K562 (cell line): Measurements from ENCODE around the gene RFPL2. TPM values are rescaled to one million over a fixed set of nuclear protein-coding genes. Genes with fewer than 3 reads are reported as not detected.
A peak's percentile ranks its signal among the peaks of the same experiment; 100 is the strongest.

ENCODE experiments used
- ATAC-seq: fragments of 200-7000 bp; cut with Tn5 transposase; 3 replicates; pipeline ENCODE4 v1.9.1; 2020; ENCODE audit warnings: moderate library complexity
- BruUV-seq: library from RNA; stranded (reverse); fragments of 400-500 nt; replicated peaks from 2 replicates; lab custom pipeline; 2021; lab: Mats Ljungman, UMichigan
- CTCF ChIA-PET: fragments of 300-600 bp; formaldehyde crosslinking; extraction: SDS; loops from one replicate; lab custom pipeline; 2021; ENCODE audit warnings: low intra/inter-chr PET ratio; lab: Yijun Ruan, JAX
- POLR2A ChIA-PET: fragments of 300-600, 350-650 bp; sonication (Branson Sonifier 250); formaldehyde crosslinking; extraction: SDS; loops from one replicate; lab custom pipeline; 2021; ENCODE audit warnings: antibody characterized with exemption, inconsistent platforms; lab: Yijun Ruan, JAX
- DNase-seq, 4 experiments: peaks; one replicate each; pipeline versions ENCODE4 v3.0.0 to v3.0.0-alpha.2; 2011 to 2018; ENCODE audit warnings: low spot score in 3 of 4, mixed read lengths in 3 of 4; ENCODE audit errors: extremely low read depth in 1 of 4
- FAIRE-seq: peaks from 2 replicates; lab custom pipeline; 2011; peaks lifted over from hg19 to GRCh38; lab: Jason Lieb, UNC
- H2AFZ ChIP-seq: 2 replicates; pipeline ENCODE4 v1.6.0; 2011; ENCODE audit warnings: low read depth, low read length, control low read depth, inconsistent platforms
- H3K27ac ChIP-seq: fragments of 200-600 bp; 3 replicates; pipeline ENCODE4 v1.8.0; 2011; ENCODE audit warnings: low read depth, mild to moderate bottlenecking, control low read depth, inconsistent platforms, low read length, moderate library complexity, mixed read lengths; ENCODE audit errors: extremely low read depth
- H3K27me3 ChIP-seq, 2 experiments: fragments of 300-600 bp in 1 of 2; 2 replicates in 1 of 2; 3 replicates in 1 of 2; pipeline versions ENCODE4 v1.6.0 to v1.8.0; 2011; ENCODE audit warnings: inconsistent platforms in 2 of 2, low read length in 2 of 2, mild to moderate bottlenecking in 1 of 2, mixed read lengths in 1 of 2, moderate library complexity in 1 of 2; ENCODE audit not compliant: control insufficient read depth in 2 of 2, insufficient read depth in 2 of 2
- H3K36me3 ChIP-seq: fragments of 300-600 bp; 3 replicates; pipeline ENCODE4 v1.8.0; 2011; ENCODE audit warnings: mild to moderate bottlenecking, low read length, inconsistent platforms; ENCODE audit not compliant: control insufficient read depth, insufficient read depth
- H3K4me1 ChIP-seq, 2 experiments: fragments of 200-600 bp in 1 of 2; replicated peaks in 1 of 2; 2 replicates in 1 of 2; 3 replicates in 1 of 2; pipeline versions ENCODE4 v1.5.1 to v1.8.0; 2011; ENCODE audit warnings: inconsistent platforms in 2 of 2, low read length in 2 of 2, mild to moderate bottlenecking in 1 of 2, mixed read lengths in 1 of 2, moderate library complexity in 1 of 2; ENCODE audit not compliant: control insufficient read depth in 2 of 2, insufficient read depth in 2 of 2
- H3K4me2 ChIP-seq: 2 replicates; pipeline ENCODE4 v1.6.1; 2011; ENCODE audit warnings: low read length, control low read depth, inconsistent platforms, mixed read lengths; ENCODE audit not compliant: insufficient read depth
- H3K4me3 ChIP-seq: fragments of 200-600 bp; sonication (generic), shearing (Covaris generic); 2 replicates; pipeline ENCODE4 v1.5.1; 2016; ENCODE audit warnings: control low read depth, inconsistent platforms
- H3K79me2 ChIP-seq: fragments of 200-600 bp; 3 replicates; pipeline ENCODE4 v1.8.0; 2011; ENCODE audit warnings: low read length, inconsistent platforms; ENCODE audit not compliant: control insufficient read depth, insufficient read depth
- H3K9ac ChIP-seq, 2 experiments: 2 replicates each; pipeline versions ENCODE4 v1.6.0 to v1.6.1; 2011; ENCODE audit warnings: low read depth in 2 of 2, low read length in 2 of 2, control low read depth in 1 of 2, inconsistent platforms in 1 of 2, mild to moderate bottlenecking in 1 of 2, mixed read lengths in 1 of 2; ENCODE audit not compliant: insufficient read depth in 1 of 2
- H3K9me1 ChIP-seq: one replicate; pipeline ENCODE4 v1.6.0; 2011; ENCODE audit warnings: inconsistent platforms, mild to moderate bottlenecking, low read length, moderate library complexity; ENCODE audit not compliant: control insufficient read depth, insufficient read depth
- H3K9me3 ChIP-seq: replicated peaks from 2 replicates; pipeline ENCODE4 v1.5.1; 2011; ENCODE audit warnings: low read depth, low read length, inconsistent platforms; ENCODE audit not compliant: control insufficient read depth, insufficient read depth
- H4K20me1 ChIP-seq: replicated peaks from 2 replicates; pipeline ENCODE4 v1.6.1; 2011; ENCODE audit warnings: low read length, inconsistent platforms, mixed read lengths; ENCODE audit not compliant: control insufficient read depth, insufficient read depth
- CEBPB ChIP-seq: fragments of 450-650 bp; IDR thresholded peaks from 2 replicates; pipeline ENCODE4 v1.6.1; 2016; ENCODE audit warnings: missing genetic modification characterization, missing compliant biosample characterization
- MBD2 ChIP-seq: sonication (generic); IDR thresholded peaks from 2 replicates; pipeline ENCODE4 v1.6.1; 2016; ENCODE audit warnings: low read depth, borderline replicate concordance
- PCBP1 ChIP-seq: fragments of 200-400 bp; formaldehyde crosslinking; IDR thresholded peaks from 2 replicates; pipeline ENCODE4 v1.6.1; 2018; ENCODE audit warnings: mild to moderate bottlenecking, low read depth, low read length; ENCODE audit not compliant: poor library complexity, severe bottlenecking
- RFX7 ChIP-seq: fragments of 250-450 bp; sonication (Bioruptor Pico); IDR thresholded peaks from 2 replicates; pipeline ENCODE4 v1.5.1; 2021; ENCODE audit warnings: mild to moderate bottlenecking
- SPI1 ChIP-seq: IDR thresholded peaks from 2 replicates; pipeline ENCODE4 v1.6.1; 2011; ENCODE audit warnings: low read depth, low read length, control low read depth, borderline replicate concordance
- WGBS: fragments of 100-300 bp; shearing (Covaris generic); methylation state at CpG from one replicate; pipeline ENCODE4 v1.1.6; 2016; ENCODE audit warnings: low coverage, mixed read lengths; ENCODE audit not compliant: insufficient coverage; ENCODE audit errors: missing lambda C conversion rate; 5-methylcytosine and 5-hydroxymethylcytosine counted together
- in situ Hi-C: fragments of 300-500 bp; cut with MboI; formaldehyde crosslinking; loops from 4 replicates; pipeline ENCODE4 v1.15.0; 2018; ENCODE audit warnings: inconsistent platforms, mixed read lengths
- intact Hi-C: fragments of 100-400 bp; cut with micrococcal nuclease; formaldehyde crosslinking; loops from 2 replicates; pipeline ENCODE4 v1.14.2; 2022
- polyA plus RNA-seq, 8 experiments: library from polyadenylated mRNA; depleted of rRNA in 4 of 8; stranded (reverse) in 5 of 8; unstranded in 3 of 8; fragments of >200 nt; fragmentation: Nextera tagmentation in 2 of 8; fragmentation: Illumina TruSeq in 1 of 8; extraction: Ambion mirVana in 2 of 8; extraction: Trizol in 1 of 8; gene quantifications; 2 replicates each; pipeline versions ENCODE4 v1.2.1 to v1.2.3, GENCODE V29; 2011 to 2014; ENCODE audit warnings: inconsistent platforms in 1 of 8, missing spikeins in 1 of 8
- total RNA-seq, 7 experiments: library from RNA; depleted of rRNA in 6 of 7; stranded (reverse); fragments of >200 nt in 6 of 7; fragmentation: Illumina TruSeq in 2 of 7; extraction: Trizol in 2 of 7; gene quantifications; 2 replicates each; pipeline versions ENCODE4 v1.2.1 to v1.2.3, GENCODE V29; 2011 to 2021; ENCODE audit warnings: low replicate concordance in 1 of 7
- TF ChIP-seq, protein P1 (sequence below): fragments of 250-450 bp; sonication (Bioruptor Pico); IDR thresholded peaks from 2 replicates; pipeline ENCODE4 v1.4.0; 2020; ENCODE audit warnings: mild to moderate bottlenecking

Gene RFPL2
- total and polyA plus RNA-seq, 9 of the 15 experiments (the other 6 are each of a cell fraction or from before 2014, with no cell fraction given) = not detected

DNA sequence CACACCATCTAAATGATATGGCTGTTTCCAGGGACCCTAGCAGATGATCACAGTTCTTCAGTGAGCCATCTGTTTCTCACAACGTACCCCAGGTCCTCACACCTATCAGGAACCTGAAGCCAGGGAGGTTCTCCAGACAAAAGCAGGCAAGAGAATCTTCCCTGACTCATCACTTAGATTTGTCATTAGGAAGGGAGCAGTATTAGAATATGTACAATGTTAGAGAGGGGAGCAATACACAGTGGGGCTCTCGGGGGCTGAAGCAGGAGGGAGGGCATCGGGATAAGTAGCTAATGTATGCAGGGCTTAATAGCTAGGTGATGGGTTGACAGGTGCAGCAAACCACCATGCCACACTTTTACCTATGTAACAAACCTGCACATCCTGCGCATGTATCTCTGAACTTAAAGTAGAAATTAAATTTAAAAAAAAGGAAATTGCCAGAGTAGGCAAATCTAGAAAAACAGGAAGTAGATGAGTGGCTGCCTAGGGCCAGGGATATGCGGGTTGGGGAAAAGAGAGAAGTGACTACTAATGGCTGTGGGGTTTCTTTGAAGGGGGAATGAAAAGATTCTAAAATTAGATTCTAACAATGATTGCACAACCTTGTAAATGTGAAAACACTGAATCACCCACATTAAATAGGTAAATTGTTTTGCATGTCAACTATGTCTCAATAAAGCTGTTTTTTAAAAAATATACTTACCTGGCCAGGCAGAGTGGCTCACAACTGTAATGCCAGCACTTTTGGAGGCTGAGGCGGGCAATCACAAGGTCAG, 60.2 kb downstream of the RFPL2 start:
- 1% methylated on average over 6 of the region's 6 CpGs for WGBS
- intact Hi-C loops (no loop called here), in situ Hi-C loops (no loop called here)
- H3K36me3 ChIP-seq = no peaks in the 10 kb centered on the region
- no peaks in the 10 kb centered on the region for H3K79me2 ChIP-seq
- BruUV-seq = no TSS peak
- FAIRE-seq (no peak), ATAC-seq (no peak), DNase-seq (no peak)
- H3K4me3 ChIP-seq = no peak overlapping the region
- H3K4me1 ChIP-seq = no peaks in the 10 kb centered on the region
- no peaks in the 10 kb centered on the region for H4K20me1 ChIP-seq
- no peaks in the 10 kb centered on the region for H3K27me3 ChIP-seq
- TF ChIP-seq CEBPB (peak; percentile 57), SPI1 (peak; percentile 6; the same call in 1 of the 2 replicates), PCBP1 (no peak)
- H3K27ac ChIP-seq = no peak overlapping the region
- no peaks in the 10 kb centered on the region for H3K9me1 ChIP-seq
- no peak overlapping the region for H3K9ac ChIP-seq
- POLR2A ChIA-PET = interaction anchor here (0.6 to 0.7 kb wide), 2 partner anchors 14 to 160 kb away, joined by 3 read pairs; no protein-coding TSS in a partner anchor
- CTCF ChIA-PET = no interaction called here
- no peak overlapping the region for H2AFZ ChIP-seq
- no peaks in the 10 kb centered on the region for H3K9me3 ChIP-seq
- no peak overlapping the region for H3K4me2 ChIP-seq

DNA sequence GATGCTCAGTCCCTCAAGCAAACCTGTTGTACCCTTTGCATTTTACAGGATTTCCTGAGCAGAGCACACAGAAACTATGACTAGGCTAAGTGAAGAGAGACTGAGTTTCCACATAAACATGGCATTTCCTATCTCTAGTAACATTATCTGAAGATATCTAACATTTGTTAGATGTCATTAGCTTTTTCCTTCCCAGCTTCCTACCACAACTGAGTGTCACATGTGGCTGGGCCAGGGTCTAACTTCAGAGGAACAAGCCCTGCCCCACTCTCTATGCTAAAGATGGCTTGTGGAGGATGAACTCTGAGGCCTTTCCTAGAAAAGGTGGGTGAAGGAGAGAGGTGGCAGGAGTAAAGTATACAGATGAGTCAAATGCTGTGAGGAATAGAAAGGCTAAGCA, 62.3 kb downstream of the RFPL2 start:
- TF ChIP-seq MBD2 (no peak), RFX7 (no peak)
- TF ChIP-seq, protein P1, sequence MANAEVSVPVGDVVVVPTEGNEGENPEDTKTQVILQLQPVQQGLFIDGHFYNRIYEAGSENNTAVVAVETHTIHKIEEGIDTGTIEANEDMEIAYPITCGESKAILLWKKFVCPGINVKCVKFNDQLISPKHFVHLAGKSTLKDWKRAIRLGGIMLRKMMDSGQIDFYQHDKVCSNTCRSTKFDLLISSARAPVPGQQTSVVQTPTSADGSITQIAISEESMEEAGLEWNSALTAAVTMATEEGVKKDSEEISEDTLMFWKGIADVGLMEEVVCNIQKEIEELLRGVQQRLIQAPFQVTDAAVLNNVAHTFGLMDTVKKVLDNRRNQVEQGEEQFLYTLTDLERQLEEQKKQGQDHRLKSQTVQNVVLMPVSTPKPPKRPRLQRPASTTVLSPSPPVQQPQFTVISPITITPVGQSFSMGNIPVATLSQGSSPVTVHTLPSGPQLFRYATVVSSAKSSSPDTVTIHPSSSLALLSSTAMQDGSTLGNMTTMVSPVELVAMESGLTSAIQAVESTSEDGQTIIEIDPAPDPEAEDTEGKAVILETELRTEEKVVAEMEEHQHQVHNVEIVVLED (CRISPR knock-in tag) = no peak
- TF ChIP-seq, all 486 proteins: peak for 0
- intact Hi-C loops = no loop called here
- Histone ChIP-seq H3K4me1 (no peaks in the 10 kb centered on the region; a peak in 3 of 5 replicates), H3K9ac (no peak overlapping the region), H3K36me3 (no peaks in the 10 kb centered on the region), H3K4me2 (no peak overlapping the region), H3K9me3 (no peaks in the 10 kb centered on the region), H2AFZ (no peak overlapping the region), H3K79me2 (no peaks in the 10 kb centered on the region), H4K20me1 (no peaks in the 10 kb centered on the region), H3K27me3 (0 out of 5 replicates have a peak, but pooled peaks cover 0 to 3% of the 10 kb centered on the region in 2 experiments), H3K27ac (no peak overlapping the region), H3K9me1 (no peaks in the 10 kb centered on the region), H3K4me3 (no peak overlapping the region)
- ATAC-seq (no peak), DNase-seq (no peak), FAIRE-seq (no peak)
- in situ Hi-C loops = no loop called here
- POLR2A ChIA-PET = no interaction called here
- CTCF ChIA-PET = no interaction called here
- BruUV-seq = no TSS peak
